Measurements from ENCODE around the gene RSPH9.

DNA sequence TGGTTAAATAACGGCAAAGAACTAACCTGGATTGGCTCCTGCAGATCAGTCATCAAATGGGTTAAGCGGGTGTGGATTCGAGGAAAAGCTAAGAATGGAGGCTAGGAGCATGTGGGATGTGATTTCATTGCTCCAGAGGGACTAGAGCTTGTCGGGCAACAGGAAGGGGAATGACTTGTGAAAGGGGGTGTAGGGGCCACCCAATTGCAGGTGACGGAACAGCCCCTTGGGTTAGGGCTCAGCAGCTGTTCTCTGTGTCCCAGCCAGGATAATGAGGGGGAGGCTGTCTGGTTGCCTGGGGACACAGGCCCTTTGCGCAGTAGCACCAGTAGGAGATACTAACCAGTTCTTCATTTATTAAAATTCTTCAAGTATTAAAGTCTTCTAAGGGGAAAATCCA is 67.7 kb downstream of the RSPH9 start:
- TF ChIP-seq, protein P1, sequence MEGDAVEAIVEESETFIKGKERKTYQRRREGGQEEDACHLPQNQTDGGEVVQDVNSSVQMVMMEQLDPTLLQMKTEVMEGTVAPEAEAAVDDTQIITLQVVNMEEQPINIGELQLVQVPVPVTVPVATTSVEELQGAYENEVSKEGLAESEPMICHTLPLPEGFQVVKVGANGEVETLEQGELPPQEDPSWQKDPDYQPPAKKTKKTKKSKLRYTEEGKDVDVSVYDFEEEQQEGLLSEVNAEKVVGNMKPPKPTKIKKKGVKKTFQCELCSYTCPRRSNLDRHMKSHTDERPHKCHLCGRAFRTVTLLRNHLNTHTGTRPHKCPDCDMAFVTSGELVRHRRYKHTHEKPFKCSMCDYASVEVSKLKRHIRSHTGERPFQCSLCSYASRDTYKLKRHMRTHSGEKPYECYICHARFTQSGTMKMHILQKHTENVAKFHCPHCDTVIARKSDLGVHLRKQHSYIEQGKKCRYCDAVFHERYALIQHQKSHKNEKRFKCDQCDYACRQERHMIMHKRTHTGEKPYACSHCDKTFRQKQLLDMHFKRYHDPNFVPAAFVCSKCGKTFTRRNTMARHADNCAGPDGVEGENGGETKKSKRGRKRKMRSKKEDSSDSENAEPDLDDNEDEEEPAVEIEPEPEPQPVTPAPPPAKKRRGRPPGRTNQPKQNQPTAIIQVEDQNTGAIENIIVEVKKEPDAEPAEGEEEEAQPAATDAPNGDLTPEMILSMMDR (IDR thresholded peaks at IDR 0.05; ENCODE audit: low read depth, low read length, missing input control) = no peak
- TF ChIP-seq TAF1 (conservative IDR thresholded peaks at IDR 0.05) (no peak), YY1 (IDR thresholded peaks at IDR 0.05) (no peak), RAD21 (IDR thresholded peaks at IDR 0.05) (no peak), EGR1 (IDR thresholded peaks at IDR 0.05; ENCODE audit: low read depth in 2 of 2) (no peak)

All from liver (tissue), 3 donors.